Measurements from ENCODE around the gene ZNF394.
"Not testable (repeated sequence)": the region's sequence is repeated elsewhere in the genome, so short reads cannot be mapped to it uniquely, and the experiment has no call there.

ZNF394 gene

GRCh38 chr7:99499721-99500636, at the start of gene ZNF394:
ZNF394 (minus strand) TSS chr7:99500281; CDS start chr7:99500093, 188 bp downstream.
- intact Hi-C loops (cut with DNase I): loop anchor here (1.0 kb wide), 1 partner anchor 28 kb away; the partner anchor contains the start of gene ZNF789

GRCh38 chr7:99549545-99549944, 49.5 kb upstream of the ZNF394 start:
- DNase-seq: not testable (repeated sequence)

More at GRCh38 chr7:99499721-99500636, at the start of gene ZNF394:
- peak; percentile 86 to 99 (median 93) for DNase-seq

DNA sequence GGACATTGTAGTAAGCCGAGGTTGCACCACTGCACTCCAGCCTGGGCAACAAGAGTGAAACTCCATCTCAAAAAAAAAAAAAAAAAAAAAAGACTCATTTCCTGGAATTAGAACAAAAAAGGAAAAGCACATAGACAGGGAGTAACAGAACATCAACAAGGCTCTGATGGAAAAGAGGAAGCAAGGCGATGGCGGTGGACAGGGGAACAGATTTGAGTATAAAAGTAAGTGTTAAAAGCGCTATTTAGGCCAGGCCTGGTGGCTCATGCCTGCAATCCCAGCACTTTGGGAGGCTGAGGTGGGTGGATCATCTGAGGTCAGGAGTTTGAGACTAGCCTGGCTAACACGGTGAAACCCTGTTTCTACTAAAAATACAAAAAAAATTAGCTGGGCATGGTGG, 45.2 kb upstream of the ZNF394 start:
- intact Hi-C loops (cut with DNase I); DNase-seq: not testable (repeated sequence)

More at GRCh38 chr7:99549545-99549944, 49.5 kb upstream of the ZNF394 start:
- intact Hi-C loops (cut with DNase I): not testable (repeated sequence)

DNA sequence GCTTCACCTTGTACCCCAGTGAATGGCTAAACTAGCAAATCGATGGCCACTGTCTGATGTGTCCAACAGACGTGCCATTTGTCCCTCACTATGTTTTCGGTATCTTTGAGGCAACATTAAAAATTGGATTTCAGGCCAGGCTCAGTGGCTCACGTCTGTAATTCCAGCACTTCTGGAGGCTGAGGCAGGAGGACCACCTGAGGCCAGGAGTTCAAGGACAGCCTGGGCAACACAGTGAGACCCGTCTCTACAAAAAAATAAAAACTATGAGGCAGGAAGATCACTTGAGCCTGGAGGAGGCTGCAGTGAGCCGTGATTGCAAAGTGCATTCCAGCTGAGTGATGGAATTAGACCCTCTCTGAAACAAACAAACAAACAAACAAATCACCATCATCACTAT, 43.8 kb upstream of the ZNF394 start:
- no peak for DNase-seq
- intact Hi-C loops (cut with DNase I): no loop called here

- intact Hi-C loops (cut with DNase I): no loop called here
- DNase-seq: no peak
Measured at GRCh38 chr7:99543081-99543671, 43.1 kb upstream of the ZNF394 start.

DNA sequence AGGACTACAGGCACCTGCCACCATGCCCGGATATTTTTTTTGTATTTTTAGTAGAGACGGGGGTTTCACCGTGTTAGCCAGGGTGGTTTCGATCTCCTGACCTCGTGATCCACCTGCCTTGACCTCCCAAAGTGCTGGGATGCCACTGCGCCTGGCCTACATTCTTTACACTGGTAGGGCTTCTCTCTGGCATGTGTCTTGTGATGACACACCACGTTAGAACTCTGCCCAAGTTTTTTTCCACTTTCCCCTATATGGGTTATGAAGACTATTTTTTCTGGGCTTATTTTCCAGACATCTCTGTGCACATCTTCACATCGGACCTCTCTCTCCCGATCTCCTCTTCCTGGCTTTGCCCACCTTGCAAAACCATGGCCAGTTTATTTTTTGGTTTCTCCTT, 41.1 kb upstream of the ZNF394 start:
- no peak for DNase-seq
- intact Hi-C loops (cut with DNase I): no loop called here

DNA sequence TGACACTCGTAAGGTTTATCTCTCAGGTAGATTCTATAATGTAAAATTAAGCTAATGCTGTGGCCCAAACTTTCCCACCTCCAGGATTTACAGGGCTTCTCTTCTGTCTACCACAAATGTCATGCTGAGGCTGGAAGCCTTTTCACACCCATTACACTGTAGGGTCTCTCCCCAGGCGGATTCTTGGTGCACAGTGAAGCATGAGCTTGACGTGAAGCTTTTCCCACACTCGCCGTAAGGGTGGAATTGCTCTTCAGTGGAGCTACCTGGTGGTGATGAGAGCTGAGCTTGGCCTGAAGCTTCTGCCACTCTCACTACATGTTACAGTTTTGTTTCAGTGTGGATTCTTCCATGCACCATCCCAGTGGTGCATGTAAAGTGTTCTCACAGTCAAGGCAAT, 40.5 kb upstream of the ZNF394 start:
- intact Hi-C loops (cut with DNase I): no loop called here
- no peak for DNase-seq

DNA sequence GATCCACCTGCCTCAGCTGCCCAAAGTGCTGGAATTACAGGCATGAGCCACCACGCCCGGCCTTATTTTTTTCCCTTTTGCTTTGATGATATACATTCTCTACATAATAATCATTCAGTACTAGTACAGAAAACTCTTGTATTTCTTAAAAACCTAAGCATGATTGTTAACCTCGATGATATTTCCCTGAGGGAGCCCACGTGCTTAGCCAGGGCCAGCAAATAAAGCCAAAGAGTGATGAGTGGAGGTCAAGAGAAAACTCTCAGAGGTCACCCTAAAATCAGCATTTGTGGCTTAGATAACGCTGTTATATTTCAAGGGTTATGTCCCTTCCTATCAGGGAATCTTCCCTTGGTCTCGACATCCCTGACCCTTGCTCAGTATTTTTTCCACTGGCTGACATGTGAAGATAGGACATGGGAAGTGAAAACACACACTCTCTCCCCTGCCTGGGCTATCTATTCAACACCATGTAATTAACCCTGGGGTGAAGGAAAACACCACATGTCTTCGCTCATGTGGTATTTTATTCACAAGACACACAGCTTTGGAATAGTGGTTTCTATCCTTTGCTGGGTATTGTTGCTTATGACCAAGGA, 39.2 kb upstream of the ZNF394 start:
- intact Hi-C loops (cut with DNase I): no loop called here
- DNase-seq: no peak

GRCh38 chr7:99535667-99536066, 35.6 kb upstream of the ZNF394 start:
- intact Hi-C loops (cut with DNase I): no loop called here
- DNase-seq: no peak

DNA sequence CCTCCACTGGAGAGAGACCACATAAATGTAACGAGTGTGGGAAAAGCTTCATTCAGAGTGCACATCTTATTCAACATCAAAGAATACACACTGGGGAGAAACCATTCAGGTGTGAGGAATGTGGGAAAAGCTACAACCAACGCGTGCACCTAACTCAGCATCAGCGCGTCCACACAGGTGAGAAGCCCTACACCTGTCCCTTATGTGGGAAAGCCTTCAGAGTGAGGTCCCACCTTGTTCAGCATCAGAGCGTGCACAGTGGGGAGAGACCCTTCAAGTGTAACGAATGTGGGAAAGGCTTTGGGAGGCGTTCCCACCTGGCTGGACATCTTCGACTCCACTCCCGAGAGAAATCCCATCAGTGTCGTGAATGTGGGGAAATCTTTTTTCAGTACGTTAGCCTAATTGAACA, 31.3 kb upstream of the ZNF394 start:
- intact Hi-C loops (cut with DNase I): no loop called here
- no peak for DNase-seq

GRCh38 chr7:99525713-99526440, 25.8 kb upstream of the ZNF394 start:
- intact Hi-C loops (cut with DNase I): no loop called here
- DNase-seq: no peak

DNA sequence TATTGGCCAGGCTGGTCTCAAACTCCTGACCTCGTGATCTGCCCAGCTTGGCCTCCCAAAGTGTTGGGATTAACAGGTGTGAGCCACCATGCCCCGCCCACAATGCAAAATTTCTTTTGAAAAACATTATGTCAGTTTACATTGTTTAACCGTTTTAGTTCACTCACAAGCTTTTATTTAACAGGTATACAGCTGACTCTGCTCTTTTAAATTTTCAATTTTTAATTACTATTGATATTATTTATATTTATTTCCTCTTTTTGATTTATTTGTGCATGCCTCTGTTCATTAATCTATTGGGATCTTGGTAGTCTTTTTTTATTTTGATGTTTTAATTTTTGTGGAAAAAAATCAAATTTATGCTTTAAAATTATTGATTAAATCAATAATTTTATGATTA, 21.3 kb upstream of the ZNF394 start:
- intact Hi-C loops (cut with DNase I): no loop called here
- no peak for DNase-seq

DNA sequence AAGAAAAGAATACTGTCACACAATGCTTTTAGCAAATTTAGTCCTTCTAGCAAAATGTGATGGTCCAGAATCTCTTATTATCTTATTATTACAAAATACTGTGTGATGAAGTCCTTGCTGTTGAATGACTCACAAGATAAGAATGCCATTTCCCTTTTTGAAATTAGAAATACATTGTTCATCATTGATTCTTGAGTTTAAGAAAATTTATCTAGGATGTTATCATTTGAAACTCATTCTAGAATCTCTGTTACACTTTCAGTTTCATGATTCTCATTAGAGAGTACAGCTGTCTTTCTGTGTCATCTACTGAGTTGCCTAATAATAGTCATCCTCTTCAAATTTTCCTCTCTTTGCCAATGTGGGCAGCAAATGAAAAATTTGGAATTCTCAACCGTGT, 14.0 kb upstream of the ZNF394 start:
- DNase-seq: no peak
- intact Hi-C loops (cut with DNase I): no loop called here

GRCh38 chr7:99505324-99505662, 5.2 kb upstream of the ZNF394 start:
- DNase-seq: no peak
- intact Hi-C loops (cut with DNase I): loop anchor here (2.0 kb wide), 1 partner anchor 48 kb away; the partner anchor contains the start of gene FAM200A

DNA sequence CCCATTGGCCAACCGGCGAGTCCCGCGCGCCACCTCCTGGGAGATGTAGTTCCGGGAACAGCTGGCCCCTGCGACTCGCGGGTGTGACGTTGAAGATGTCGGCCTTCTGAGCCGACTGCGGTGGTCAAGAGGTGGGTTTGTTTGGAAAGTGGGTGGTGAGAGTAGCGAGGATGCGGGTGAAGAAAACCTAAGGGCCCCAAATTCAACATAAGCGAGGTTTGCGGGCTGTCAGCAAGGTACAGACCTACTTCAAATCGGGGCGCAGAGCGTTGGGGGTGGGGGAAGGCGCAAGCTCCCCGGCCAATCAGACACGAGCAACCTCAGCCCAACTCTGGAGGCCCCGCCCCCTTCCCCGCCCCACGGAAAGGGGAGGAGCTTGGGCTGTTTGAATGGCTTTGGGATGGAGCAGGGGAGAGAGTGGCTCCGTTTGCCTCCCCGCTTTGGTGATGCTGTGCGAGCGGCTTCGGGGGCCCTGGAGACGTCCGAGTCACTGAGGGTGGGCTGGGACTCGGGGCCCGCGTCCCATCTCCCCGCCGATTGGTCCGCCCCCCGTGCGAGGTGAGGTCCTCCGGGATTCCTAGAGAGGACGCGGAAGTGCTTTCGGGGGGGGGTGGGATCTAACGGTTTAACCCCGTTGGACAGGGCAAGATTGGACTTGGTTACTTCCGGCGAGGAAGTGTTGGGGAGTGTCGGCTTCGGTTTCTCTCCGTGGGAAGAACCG, 4.7 kb upstream of the ZNF394 start, which contains the start of gene ZKSCAN5:
ZKSCAN5 (plus strand) TSS at position 60 of the 721 bp plus-strand sequence. CDS start 1,383 bp downstream, outside the sequence.
- intact Hi-C loops (cut with DNase I): loop anchor here (1.0 to 2.0 kb wide), 2 partner anchors 32 to 48 kb away; partner anchors contain the start of genes FAM200A and ZNF789
- peak; percentile 94 to 100 (median 99) for DNase-seq

DNA sequence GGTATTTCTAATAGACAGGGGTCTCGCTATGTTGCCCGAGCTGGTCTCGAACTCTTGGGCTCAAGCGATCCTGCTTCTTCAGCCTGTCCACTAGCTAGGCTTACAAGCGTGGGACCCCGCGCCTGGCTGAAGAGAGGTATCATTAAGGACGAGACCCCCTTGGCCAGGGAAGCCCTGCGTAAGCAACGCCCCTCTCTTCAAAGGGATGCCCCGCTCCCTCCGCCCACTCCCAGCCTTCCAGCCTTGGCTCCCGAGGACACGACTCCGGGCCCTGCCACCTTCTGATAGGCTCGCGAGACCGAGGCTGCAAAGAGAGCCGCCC, 4.2 kb upstream of the ZNF394 start:
- DNase-seq: peak in 4 of 10 donors; percentile 98 to 100 (median 100)
- intact Hi-C loops (cut with DNase I): loop anchor here (1.0 to 2.0 kb wide), 2 partner anchors 32 to 49 kb away; partner anchors contain the start of genes FAM200A and ZNF789

DNA sequence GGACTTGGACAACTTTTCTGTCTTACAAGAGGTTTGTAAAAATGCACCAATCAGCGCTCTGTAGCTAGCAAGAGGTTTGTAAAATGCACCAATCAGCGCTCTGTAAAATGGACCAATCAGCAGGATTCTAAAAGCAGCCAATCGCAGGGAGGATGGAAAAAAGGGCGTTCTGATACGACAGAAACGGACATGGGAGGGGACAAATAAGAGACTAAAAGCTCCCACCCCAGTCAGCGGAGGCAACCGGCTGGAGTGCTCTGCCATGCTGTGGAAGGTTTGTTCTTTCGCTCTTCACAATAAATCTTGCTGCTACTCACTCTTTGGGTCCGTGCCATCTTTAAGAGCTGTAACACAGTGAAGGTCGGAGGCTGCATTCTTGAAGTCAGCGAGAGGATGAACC, 1.2 kb upstream of the ZNF394 start:
- DNase-seq; intact Hi-C loops (cut with DNase I): not testable (repeated sequence)

DNA sequence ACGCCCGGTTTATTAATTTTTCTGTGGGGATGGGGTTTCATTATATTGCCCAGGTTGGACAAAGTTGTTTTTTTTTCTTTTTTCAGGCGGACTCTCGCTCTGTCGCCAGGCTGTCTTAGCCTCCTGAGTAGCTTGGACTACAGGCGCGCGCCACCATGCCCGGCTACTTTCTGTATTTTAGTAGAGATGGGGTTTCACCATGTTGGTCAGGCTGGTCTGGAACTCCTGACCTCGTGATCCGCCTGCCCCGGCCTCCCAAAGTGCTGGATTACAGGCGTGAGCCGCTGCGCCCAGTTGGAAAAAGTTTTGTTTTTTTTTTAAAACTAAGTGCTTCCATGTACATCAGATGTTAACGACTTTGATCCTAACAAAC, 542 bp upstream of the ZNF394 start:
- peak in 1 of 10 donors; percentile 2 for DNase-seq
- intact Hi-C loops (cut with DNase I): loop anchor here (1.0 kb wide), 1 partner anchor 28 kb away; the partner anchor contains the start of gene ZNF789

DNA sequence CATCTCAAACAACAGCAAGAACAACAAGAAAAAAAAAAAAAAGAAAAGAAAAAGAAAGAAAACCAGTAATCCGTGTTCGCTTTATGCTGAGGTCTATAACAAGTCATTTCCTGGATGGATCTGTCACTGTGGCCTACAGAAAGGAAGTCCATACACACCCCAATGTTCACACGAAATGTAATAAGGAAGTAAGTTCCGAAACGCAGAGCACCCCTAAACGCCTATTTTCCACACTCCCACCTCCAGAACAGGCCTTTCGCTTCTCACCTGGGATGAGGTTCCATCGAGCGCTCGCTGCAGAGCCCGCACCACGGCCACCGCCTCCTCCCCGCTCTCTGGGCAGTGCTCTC, 735 bp downstream of the ZNF394 start:
- DNase-seq: no peak

DNA sequence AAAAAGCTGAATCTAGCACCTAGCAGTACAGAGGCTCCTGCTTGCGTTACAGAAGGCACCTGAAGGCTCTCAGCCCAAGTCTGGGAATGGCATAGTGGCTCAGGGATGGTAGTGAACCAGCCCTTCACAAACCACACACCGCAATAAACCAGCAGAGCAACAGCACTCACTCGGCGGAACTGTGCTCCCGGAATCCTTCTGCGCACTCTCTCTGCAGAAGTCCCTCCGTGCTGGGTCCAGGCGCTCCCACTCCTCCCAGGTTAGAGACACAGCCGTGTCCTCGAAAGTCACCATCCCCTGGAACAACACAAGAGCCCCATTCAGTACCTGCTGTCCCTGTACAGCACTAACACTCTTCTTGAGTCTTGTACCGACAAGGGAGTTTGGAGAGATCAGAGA, 1.5 kb downstream of the ZNF394 start:
- DNase-seq: peak in 1 of 10 donors; percentile 45
- intact Hi-C loops (cut with DNase I): no loop called here

More for the DNA sequence above, 735 bp downstream of the ZNF394 start:
- intact Hi-C loops (cut with DNase I): no loop called here
